HG03064 (cell line): ENCODE results near the gene KRTAP5-1.
"Not testable (repeated sequence)": the region's sequence is repeated elsewhere in the genome, so short reads cannot be mapped to it uniquely, and the experiment has no call there.

Experiments used
- ATAC-seq: cut with Tn5 transposase; IDR thresholded peaks from one replicate; pipeline ENCODE4 v1.9.1; 2021; ENCODE audit warnings: low read depth; ENCODE audit not compliant: unreplicated experiment

The KRTAP5-1 gene, protein sequence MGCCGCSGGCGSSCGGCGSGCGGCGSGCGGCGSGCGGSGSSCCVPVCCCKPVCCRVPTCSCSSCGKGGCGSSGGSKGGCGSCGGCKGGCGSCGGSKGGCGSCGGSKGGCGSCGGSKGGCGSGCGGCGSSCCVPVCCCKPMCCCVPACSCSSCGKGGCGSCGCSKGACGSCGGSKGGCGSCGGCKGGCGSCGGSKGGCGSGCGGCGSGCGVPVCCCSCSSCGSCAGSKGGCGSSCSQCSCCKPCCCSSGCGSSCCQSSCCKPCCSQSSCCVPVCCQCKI

DNA sequence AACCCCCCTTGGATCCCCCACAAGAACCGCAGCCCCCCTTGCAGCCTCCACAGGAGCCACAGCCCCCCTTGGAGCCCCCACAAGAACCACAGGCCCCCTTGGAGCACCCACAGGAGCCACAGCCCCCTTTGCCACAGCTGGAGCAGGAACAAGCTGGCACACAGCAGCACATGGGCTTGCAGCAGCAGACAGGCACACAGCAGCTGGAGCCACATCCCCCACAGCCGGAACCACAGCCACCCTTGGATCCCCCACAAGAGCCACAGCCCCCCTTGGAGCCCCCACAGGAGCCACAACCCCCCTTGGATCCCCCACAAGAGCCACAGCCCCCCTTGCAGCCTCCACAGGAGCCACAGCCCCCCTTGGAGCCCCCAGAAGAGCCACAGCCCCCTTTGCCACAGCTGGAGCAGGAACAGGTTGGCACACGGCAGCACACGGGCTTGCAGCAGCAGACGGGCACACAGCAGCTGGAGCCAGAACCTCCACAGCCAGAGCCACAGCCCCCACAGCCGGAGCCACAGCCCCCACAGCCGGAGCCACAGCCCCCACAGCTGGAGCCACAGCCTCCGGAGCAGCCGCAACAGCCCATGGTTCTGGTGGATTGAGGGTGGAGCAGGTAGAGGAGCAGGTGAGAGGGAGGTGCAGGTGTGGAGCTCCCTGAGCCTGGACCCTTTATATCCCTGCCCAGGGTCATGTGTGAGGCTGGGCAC, at the start of gene KRTAP5-1:
TSS of gene KRTAP5-1 (minus strand) at position 623 of the 710 bp plus-strand sequence. CDS start at position 589, 34 bp downstream.
- not testable (repeated sequence) for ATAC-seq

DNA sequence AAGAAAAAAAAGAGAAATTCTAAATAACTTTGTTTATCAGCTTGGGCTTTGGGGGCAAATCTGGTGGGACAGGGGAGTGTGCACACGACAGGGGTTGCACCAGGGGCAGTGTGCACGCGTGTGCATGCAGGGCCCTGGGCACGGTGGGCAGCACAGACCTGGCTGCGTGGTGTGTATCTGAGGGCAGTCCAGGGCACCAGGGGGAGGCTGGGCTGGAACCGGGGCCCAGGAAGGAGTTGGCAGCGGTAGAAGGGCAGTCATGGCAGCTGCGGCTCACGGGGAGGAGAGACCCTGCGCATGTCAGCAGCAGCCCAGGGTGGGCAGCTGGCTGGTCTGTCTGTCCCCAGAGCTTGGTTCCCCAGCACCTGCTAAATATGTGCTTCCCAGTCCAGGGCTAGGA, 48.8 kb upstream of the KRTAP5-1 start:
- ATAC-seq: no peak

DNA sequence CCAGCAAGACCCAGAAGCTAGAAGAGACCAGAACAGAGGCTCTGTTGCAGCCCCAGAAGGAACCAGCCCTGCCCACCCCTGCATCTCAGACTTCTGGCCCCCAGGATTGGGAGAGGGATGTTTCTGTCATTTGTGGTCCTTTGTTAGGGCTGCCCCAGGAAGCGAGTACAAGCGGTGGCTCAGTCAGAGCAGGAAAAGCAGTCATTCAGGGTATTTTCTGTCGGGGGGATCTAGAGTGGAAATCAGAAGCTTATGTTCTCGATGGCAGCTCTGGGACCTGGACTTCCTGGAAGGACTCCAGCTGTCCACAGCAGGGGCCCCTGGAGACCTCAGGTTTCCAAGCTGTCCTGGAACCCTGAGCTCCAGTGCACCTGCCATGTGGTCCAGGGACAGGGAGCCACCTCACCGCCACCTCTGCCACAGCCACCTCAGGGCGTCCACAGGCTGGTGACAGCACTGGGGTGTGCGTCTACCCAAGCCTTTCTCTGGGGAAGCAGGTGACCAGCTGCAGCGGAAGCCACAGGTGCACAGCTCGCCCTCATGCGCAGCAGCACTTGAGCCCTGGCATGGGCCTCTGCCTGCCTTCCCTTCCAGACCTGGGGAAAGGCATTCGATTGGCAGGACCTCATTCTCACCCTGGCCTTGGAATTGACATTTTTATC, 47.1 kb upstream of the KRTAP5-1 start:
- ATAC-seq: no peak

DNA sequence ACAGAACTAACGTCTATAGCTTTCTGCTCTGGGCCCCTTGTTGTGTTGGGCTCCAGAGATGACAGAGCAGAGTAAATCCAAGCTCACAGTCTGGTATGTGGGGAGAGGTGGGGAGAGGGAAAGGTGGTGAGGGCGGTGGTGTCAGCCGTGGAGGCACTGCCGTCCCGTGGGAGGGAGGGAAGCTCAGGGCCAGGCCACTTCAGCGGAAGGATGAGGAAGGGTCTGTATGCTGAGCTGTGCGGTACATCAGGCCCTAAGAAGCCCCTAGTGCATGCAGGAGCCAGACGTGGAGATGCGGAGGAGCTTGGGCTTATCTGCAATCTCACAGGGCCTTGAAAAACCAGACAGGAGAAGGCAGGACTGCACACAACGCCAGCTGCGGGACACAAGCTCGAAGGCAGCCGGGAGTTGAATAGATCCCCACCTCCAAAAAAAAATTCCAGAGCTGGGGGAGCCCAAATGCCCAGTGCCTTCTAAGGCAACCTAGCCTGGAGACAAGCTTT, 46.0 kb upstream of the KRTAP5-1 start:
- ATAC-seq: no peak

DNA sequence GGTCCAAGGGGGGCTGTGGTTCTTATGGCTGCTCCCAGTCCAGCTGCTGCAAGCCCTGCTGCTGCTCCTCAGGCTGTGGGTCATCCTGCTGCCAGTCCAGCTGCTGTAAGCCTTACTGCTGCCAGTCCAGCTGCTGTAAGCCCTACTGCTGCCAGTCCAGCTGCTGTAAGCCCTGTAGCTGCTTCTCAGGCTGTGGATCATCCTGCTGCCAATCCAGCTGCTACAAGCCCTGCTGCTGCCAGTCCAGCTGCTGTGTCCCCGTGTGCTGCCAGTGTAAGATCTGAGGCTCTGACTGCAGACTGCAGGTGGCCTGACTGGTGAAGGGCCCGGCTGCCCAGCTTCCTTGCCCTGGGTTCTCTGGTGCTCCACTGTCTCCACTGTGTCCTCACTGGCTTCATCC, 45.2 kb upstream of the KRTAP5-1 start:
- ATAC-seq: no peak

DNA sequence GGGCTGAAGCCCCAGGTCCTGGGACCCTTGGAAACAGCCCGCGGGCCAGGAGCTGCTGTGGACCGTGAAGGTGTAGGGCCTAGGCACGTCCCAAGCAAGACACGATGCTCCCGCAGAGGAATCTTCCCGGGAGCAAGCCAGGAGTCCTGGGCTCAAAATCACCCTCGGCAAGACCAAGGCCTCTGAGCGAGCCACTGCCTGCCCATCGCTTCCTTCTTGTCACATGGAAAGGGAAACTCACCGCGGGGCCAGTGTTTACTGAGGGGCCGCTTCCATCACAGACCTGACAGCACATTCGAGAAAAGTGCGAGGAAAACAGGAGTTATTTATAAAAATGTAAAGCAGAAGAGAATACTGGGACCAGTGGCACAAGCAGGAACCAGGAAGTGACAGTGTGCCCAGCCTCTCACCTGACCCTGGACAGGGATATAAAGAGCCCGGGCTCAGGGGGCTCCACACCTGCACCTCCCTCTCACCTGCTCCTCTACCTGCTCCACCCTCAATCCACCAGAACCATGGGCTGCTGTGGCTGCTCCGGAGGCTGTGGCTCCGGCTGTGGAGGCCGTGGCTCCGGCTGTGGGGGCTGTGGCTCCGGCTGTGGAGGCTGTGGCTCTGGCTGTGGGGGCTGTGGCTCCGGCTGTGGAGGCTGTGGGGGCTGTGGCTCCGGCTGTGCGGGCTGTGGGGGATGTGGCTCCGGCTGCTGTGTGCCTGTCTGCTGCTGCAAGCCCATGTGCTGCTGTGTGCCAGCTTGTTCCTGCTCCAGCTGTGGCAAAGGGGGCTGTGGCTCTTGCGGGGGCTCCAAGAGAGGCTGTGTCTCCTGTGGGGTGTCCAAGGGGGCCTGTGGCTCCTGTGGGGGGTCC, 44.5 kb upstream of the KRTAP5-1 start, which contains the start of gene KRTAP5-5:
TSS of gene KRTAP5-5 (plus strand) at position 450 of the 860 bp plus-strand sequence. CDS start at position 516, 66 bp downstream.
- ATAC-seq: no peak

DNA sequence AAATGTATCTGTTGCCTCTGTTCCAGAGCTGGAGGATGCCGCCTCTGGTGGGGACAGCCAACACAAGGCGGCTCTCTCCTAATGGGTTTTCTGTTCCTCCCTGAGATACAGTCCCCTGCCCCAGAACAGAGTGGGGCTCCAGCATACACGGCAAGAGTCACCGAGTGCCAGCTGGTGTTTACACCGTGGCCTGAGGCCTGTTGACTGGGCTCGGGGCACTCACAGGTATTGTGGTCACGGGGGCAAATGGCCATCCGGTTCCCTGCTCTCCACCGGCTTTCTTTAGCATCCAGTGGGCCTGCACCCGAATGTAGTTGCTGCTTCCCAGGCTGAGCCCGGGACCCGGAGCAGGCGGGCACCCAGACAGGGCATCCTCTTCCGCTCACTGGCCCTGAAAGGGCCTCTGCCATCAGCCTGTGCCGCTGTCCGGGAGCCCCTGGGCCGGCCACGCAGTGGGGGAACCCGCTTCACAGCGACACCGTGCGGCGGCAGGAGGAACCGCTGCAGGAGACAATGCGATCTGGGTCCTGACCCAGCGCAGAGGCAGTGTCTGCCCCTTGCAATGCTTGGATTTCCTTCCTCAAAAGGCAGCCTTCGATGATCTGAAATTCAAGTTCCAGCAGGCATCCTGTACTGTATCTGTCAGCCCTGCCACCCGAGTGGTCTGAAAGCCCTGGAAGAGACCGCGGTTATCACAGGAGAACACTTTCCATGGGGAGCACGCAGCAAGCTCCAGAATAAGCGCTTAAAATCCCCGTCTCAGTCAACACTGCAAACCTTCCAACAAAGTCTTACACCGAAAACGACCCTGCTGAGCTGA, 43.6 kb upstream of the KRTAP5-1 start:
- no peak for ATAC-seq

DNA sequence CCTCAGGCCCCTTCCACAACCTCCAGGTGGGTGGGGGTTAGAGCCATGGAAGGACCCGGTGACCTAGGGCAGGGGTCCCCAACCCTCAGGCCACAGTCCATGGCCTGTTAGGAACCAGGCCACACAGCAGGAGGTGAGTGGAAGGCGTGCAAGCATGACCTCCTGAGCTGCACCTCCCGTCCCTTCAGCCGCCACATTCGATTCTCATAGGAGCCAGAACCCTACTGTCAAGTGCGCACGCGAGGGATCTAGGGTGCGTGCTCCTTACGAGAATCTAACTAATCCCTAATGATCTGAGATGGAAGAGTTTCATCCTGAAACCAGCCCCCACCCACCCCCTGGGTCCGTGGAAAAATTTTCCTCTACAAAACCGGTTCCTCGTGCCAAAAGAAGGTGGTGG, 40.5 kb upstream of the KRTAP5-1 start:
- ATAC-seq: no peak

DNA sequence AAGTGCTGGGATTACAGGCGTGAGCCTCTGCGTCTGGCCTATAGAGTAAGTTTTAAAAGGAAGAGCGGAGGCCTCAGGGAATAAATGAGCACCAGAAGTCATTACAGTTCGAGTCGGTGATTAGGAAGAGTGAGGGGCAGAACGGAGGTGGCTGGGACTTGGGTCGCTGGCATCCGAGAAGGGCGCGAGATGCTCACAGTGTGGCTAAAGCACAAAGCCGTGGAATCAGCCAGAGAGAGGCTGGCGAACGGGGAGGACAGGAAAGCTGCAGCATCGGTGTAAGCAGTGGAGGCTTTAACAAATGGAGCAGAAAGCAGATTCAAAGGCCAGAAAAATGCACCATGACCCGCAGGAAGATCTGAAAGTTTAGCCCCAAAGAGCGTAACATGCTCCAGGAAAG, 39.5 kb upstream of the KRTAP5-1 start:
- no peak for ATAC-seq

DNA sequence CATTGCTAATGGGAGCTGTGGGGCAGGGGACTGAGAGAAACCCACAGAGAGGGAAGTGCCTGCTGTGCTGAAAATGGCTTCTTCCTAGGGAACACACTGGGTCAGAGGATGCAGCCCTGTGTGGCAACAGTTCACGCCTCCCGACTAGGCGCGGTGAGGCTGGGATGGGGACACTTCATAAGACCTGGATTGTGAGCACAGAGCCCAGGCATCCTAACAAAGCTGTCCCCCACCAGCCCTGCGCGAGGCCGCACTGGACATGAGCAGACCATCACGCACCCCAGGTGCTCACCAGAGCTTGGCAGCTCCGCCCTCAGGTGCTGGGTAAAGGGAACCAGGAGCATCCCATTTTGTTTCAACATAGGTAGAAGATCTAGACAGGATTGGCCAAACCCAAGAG, 38.6 kb upstream of the KRTAP5-1 start:
- no peak for ATAC-seq

DNA sequence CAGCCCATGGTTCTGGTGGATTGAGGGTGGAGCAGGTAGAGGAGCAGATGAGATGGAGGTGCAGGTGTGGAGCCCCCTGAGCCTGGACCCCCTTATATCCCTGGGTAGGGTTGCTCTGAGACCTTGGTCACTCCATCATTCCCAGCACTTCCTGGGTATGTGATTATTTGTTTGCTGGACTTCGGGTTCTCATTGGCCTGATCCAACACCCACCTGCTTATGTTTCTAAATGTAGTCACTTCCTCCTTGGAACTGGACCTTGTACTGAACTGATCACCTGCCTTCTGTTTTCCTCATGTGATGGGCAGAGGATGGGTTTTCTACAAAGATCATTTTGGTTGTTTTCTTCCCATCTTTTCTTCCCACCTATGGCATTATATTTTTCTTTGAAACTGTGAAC, 37.0 kb upstream of the KRTAP5-1 start, which contains the start of gene KRTAP5-4:
TSS of gene KRTAP5-4 (minus strand) at position 53 of the 400 bp plus-strand sequence. CDS start at position 8, 45 bp downstream.
- ATAC-seq: no peak

DNA sequence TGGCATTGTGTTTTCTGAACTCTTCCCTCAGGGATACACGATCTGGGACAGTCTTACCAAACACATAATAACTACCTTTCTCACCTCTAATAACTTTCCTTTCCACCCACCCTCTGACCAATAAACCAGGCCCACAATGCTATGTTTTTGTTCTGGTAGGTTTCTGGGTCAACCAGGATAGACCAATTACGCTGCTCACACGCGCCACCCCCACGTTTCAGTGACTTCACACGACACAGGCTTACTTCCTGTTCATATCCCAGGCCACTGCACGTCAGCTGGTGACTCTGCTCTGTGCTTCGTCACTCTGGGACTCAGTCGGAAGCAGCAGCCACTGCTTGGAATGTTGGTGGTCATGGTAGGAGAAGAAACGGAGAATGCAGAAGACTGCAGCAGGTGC, 34.4 kb upstream of the KRTAP5-1 start:
- no peak for ATAC-seq

DNA sequence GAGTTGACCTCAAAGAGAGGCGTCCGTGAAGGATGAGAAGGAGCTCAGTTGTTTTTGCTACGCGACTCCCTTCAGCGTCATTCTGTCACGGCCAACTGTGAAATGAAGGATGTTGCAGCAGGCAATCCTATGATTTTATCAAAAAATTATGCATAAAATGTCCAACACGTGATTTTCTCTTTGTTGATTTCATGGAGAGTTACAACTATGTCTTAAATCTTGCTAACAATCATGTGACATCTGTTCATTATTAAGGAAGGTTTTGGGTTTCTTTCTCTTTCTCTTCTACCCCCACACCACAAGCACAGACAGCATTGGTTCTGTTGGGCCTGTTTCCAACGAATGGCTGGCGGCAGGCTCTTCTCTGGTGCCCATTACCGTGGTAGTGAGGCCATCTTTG, 33.1 kb upstream of the KRTAP5-1 start:
- no peak for ATAC-seq

DNA sequence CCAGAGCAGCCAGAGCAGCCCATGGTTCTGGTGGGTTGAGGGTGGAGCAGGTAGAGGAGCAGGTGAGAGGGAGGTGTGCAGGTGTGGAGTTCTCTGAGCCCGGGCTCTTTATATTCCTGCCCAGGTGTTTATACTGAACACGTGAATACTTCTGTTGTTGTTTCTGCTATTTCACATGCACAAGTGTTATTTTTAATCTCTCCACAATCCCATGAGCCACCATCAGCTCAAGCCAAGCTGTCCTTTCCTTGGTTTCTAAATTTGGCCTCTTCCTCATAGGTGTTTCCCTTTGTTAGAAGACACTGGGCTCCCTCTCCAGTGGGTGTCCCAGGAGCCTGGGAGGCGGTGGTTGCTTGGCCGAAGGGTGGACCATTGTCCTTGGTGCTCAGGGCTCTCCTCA, 23.3 kb upstream of the KRTAP5-1 start, which contains the start of gene KRTAP5-3:
TSS of gene KRTAP5-3 (minus strand) at position 101 of the 400 bp plus-strand sequence. CDS start at position 23, 78 bp downstream.
- no peak for ATAC-seq

DNA sequence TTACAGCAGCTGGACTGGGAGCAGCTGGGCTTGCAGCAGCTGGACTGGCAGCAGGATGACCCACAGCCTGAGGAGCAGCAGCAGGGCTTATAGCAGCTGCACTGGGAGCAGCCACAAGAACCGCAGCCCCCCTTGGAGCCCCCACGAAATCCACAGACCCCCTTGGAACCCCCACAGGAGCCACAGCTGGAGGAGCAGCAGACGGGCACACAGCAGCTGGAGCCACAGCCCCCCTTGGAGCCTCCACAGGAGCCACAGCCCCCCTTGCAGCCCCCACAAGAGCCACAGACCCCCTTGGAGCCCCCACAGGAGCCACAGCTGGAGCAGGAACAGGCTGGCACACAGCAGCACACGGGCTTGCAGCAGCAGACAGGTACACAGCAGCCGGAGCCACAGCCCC, 22.8 kb upstream of the KRTAP5-1 start:
- ATAC-seq: not testable (repeated sequence)

DNA sequence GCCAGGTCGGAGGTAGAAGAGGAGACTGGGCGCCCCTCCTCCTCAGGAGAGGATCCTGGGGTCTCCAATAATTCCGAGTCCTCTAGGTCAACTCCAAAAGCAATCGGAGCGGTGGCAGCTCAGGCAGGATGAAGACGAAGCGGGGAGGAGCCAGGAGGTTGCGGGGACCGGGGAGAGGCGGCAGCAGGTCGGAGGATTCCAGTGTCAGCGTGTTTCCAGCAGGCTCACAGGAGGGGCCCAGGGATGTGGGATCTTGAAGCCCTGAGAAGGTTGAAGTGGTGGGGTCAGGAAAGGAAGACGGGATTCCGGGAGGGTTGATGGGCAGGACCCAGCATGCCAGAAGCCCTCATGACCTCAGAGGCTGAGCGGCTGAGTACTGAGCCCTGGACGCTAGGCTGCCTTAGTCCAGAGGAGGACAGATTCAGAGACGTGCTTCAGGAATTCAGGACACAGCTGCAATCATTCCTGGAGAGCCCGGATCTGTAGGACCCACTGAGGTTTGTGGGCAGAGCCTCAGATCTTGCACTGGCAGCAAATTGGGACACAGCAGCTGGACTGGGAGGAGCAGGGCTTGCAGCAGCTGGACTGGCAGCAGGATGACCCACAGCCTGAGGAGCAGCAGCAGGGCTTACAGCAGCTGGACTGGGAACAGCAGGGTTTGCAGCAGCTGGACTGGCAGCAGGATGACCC, 22.2 kb upstream of the KRTAP5-1 start:
- ATAC-seq: not testable (repeated sequence)

DNA sequence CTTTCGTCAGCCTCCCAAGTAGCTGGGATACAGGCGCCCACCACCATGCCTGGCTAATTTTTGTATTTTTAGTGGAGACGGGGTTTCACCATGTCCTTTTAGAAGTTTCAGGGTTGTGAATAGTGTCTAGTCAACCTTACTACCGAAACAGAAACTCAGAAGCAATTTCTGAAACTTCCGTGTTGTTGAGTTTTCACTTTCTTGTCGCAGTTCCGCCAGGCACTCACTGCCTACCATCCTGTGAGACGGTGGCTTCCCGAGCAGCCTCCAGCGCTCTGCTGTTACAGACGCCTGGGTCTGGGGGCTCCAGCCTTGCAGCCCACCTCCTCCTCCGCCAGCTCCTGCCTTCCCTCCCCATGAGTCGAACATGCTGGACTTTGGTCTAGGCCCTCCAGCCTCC, 20.8 kb upstream of the KRTAP5-1 start:
- peak; percentile 79 for ATAC-seq

DNA sequence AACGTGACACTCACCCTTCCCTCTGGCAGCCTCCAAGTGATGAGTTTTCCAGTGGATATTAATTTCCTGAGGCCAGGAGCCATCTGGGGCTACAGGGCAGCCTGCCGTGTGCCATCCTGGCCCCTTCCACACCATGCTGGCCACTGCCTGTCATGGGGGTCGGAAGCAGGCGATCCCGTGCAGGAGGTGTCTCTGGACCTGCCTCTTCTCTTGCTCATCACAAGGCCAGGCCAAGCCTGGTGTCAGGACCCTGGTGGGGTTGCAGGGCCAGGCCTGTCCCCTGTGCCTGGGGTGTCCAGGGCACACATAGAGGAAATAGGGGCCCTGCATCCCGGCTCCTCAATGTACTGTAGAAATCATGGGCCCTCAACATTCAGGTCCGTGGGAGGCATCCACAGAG, 19.6 kb upstream of the KRTAP5-1 start:
- ATAC-seq: no peak

DNA sequence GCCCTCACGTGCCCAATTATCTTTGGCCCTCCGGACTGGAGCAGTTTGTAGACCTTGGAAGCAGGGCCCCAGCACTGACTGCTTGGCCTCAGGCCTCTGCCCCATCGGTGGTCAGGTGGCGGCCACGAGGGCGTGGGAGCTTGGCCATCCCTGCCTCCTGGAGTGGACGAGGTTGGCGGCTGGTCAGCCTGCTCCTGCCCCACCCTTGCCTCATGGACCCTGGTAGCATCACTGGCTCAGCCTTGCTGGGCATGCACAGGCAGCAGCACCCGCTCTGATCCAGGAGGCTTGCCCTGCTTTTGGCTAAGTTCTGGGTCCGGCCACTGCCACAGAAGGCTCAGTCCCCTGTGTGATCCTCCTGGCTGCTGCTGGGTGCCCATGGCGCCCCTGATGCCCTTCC, 19.1 kb upstream of the KRTAP5-1 start:
- ATAC-seq: no peak
